DMS79 (cell line): ENCODE measurements around the gene ANKRD35.
"Not testable (repeated sequence)": the region's sequence is repeated elsewhere in the genome, so short reads cannot be mapped to it uniquely, and the experiment has no call there.

Experiments
- DNase-seq: peaks from one replicate; lab custom pipeline; 2025; lab: John Stamatoyannopoulos, UW

Gene ANKRD35

GRCh38 chr1:145857170-145857569 lies 28.5 kb downstream of the ANKRD35 start:
- DNase-seq = no peak

GRCh38 chr1:145855426-145855948 lies 30.2 kb downstream of the ANKRD35 start:
- no peak for DNase-seq

- no peak for DNase-seq
Measured at GRCh38 chr1:145849356-145850160, 36.1 kb downstream of the ANKRD35 start.

- DNase-seq = no peak
Measured at GRCh38 chr1:145847827-145848226, 37.8 kb downstream of the ANKRD35 start.

- DNase-seq = no peak
Measured at GRCh38 chr1:145846201-145846612, 39.5 kb downstream of the ANKRD35 start.

- DNase-seq = peak; percentile 41
Measured at GRCh38 chr1:145845514-145846161, 40.0 kb downstream of the ANKRD35 start, which contains the start of gene NUDT17. NUDT17 (plus strand) TSS chr1:145845630; CDS start chr1:145845641, 11 bp downstream.

- DNase-seq = no peak
Measured at GRCh38 chr1:145845144-145845513, 40.5 kb downstream of the ANKRD35 start.

GRCh38 chr1:145843031-145843430 lies 42.6 kb downstream of the ANKRD35 start:
- DNase-seq = no peak

GRCh38 chr1:145837656-145838055 lies 48.0 kb downstream of the ANKRD35 start:
- no peak for DNase-seq

- not testable (repeated sequence) for DNase-seq
Measured at GRCh38 chr1:145830810-145831209, 54.9 kb downstream of the ANKRD35 start.

GRCh38 chr1:145828367-145829026 lies 57.2 kb downstream of the ANKRD35 start:
- no peak for DNase-seq

- DNase-seq = no peak
Measured at GRCh38 chr1:145827966-145828365, 57.7 kb downstream of the ANKRD35 start.

GRCh38 chr1:145826030-145826429 lies 59.6 kb downstream of the ANKRD35 start:
- DNase-seq = no peak

- no peak for DNase-seq
Measured at GRCh38 chr1:145824499-145824842, 61.2 kb downstream of the ANKRD35 start.

GRCh38 chr1:145823565-145824498 lies 61.8 kb downstream of the ANKRD35 start, which contains the start of the genes POLR3C and RNF115:
POLR3C (plus strand) TSS chr1:145824200; CDS start chr1:145825777, 1,577 bp downstream.
RNF115 (minus strand) TSS chr1:145824095; CDS start chr1:145823873, 222 bp downstream.
- DNase-seq = peak; percentile 88

GRCh38 chr1:145822779-145823331 lies 62.8 kb downstream of the ANKRD35 start:
- not testable (repeated sequence) for DNase-seq

GRCh38 chr1:145818095-145818494 lies 67.6 kb downstream of the ANKRD35 start:
- DNase-seq = not testable (repeated sequence)
